MM.1S (cell line): ENCODE results near the gene SDC3.

Source experiments
- DNase-seq: peaks from one replicate; pipeline ENCODE4 v3.0.0-alpha.2; 2015
- H2AFZ ChIP-seq: fragments of 300-600 bp; sonication (generic); 2 replicates; pipeline ENCODE4 v1.6.0; 2016; ENCODE audit warnings: antibody characterized with exemption, low read length
- H3F3A ChIP-seq: fragments of 300-600 bp; sonication (generic); 2 replicates; pipeline ENCODE4 v1.6.1; 2016; ENCODE audit warnings: mild to moderate bottlenecking, antibody characterized with exemption, low read length, moderate library complexity, mixed read lengths; ENCODE audit not compliant: insufficient read depth
- H3K27ac ChIP-seq: fragments of 300-600 bp; sonication (generic); 2 replicates; pipeline ENCODE4 v1.5.1; 2016; ENCODE audit warnings: mild to moderate bottlenecking, low read length
- H3K27me3 ChIP-seq: fragments of 300-600 bp; sonication (generic); replicated peaks from 2 replicates; pipeline ENCODE4 v1.6.0; 2016; ENCODE audit warnings: low read length; ENCODE audit not compliant: insufficient read depth
- H3K36me3 ChIP-seq: fragments of 300-600 bp; sonication (generic); replicated peaks from 2 replicates; pipeline ENCODE4 v1.6.1; 2016; ENCODE audit warnings: mild to moderate bottlenecking, low read length, mixed read lengths; ENCODE audit not compliant: insufficient read depth
- H3K4me1 ChIP-seq: fragments of 300-600 bp; sonication (generic); 2 replicates; pipeline ENCODE4 v1.6.1; 2016; ENCODE audit warnings: low read length, mixed read lengths
- H3K4me2 ChIP-seq: fragments of 300-600 bp; sonication (generic); 2 replicates; pipeline ENCODE4 v1.6.0; 2016; ENCODE audit warnings: low read depth, low read length
- H3K4me3 ChIP-seq: fragments of 300-600 bp; sonication (generic); 2 replicates; pipeline ENCODE4 v1.5.1; 2016; ENCODE audit warnings: low read length, mixed read lengths
- H3K79me2 ChIP-seq: fragments of 300-600 bp; sonication (generic); 2 replicates; pipeline ENCODE4 v1.6.1; 2016; ENCODE audit warnings: mixed run types, low read length, mixed read lengths
- H3K9ac ChIP-seq: fragments of 300-600 bp; sonication (generic); 2 replicates; pipeline ENCODE4 v1.6.1; 2016; ENCODE audit warnings: low read length, mixed read lengths
- H3K9me2 ChIP-seq: fragments of 300-600 bp; sonication (generic); replicated peaks from 2 replicates; pipeline ENCODE4 v1.6.1; 2016; ENCODE audit warnings: mild to moderate bottlenecking, low read length, mixed read lengths; ENCODE audit not compliant: insufficient read depth
- H3K9me3 ChIP-seq: fragments of 300-600 bp; sonication (generic); replicated peaks from 2 replicates; pipeline ENCODE4 v1.6.1; 2016; ENCODE audit warnings: mild to moderate bottlenecking, low read length, mixed read lengths; ENCODE audit not compliant: insufficient read depth
- H4K20me1 ChIP-seq: fragments of 300-600 bp; sonication (generic); 2 replicates; pipeline ENCODE4 v1.6.1; 2016; ENCODE audit warnings: mild to moderate bottlenecking, low read length, moderate library complexity, mixed read lengths; ENCODE audit not compliant: insufficient read depth
- EZH2 ChIP-seq: fragments of 300-600 bp; sonication (generic); optimal IDR thresholded peaks from 2 replicates; pipeline ENCODE3; 2017; ENCODE audit warnings: low read depth, mild to moderate bottlenecking, antibody characterized with exemption, low read length, mixed read lengths
- EZH2phosphoT487 ChIP-seq: fragments of 300-600 bp; sonication (generic); IDR thresholded peaks from 2 replicates; pipeline ENCODE4 v1.6.1; 2018; ENCODE audit warnings: antibody characterized with exemption, low read length
- TF ChIP-seq, protein P1 (sequence below): fragments of 300-600 bp; sonication (generic); IDR thresholded peaks from 2 replicates; pipeline ENCODE4 v1.5.1; 2016; ENCODE audit warnings: antibody characterized with exemption, low read length, mixed read lengths

SDC3 gene

DNA sequence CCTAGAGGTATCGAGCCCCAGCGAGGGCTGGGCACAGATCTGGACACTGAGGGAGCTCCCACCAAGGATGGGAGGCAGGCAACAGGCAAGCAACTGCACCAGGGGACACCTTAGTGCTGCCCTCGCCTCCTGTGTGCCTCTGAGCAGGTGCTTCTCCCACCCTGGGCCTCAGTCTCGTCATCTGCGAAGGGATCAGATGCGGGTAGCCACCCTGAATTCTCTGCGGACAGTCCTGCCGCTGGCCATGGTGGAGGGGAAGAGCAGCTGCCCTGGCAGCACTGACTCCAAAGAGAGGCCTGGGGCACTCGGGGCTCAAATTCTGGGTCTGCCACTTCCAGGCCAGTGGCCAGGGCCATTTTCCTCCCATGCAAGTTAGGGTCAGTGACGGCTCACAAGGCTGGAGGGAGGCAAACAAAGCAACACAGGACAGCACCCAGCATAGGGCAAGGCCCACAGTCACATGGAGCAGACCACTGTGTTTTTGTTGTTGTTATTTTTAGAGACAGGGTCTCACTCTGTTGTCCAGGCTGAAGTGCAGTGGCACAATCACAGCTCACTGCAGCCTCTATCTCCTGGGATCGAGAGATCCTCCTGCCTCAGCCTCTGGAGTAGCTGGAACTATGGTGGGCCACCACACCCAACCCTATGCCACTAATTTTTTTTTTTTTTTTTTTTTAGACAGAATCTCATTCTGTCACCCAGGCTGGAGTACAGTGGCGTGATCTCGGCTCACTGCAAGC, 7.1 kb upstream of the SDC3 start:
- Histone ChIP-seq H3K4me2 (no peak overlapping the region), H3K4me1 (no peaks in the 10 kb centered on the region; the same call in 1 of the 2 replicates), H3K79me2 (no peaks in the 10 kb centered on the region), H3K27me3 (peaks cover 4% of the 10 kb centered on the region; the same call in 1 of the 2 replicates), H4K20me1 (no peaks in the 10 kb centered on the region), H3K27ac (no peak overlapping the region), H2AFZ (no peak overlapping the region), H3K9me3 (no peaks in the 10 kb centered on the region), H3F3A (no peaks in the 10 kb centered on the region), H3K36me3 (no peaks in the 10 kb centered on the region), H3K4me3 (no peak overlapping the region), H3K9me2 (no peaks in the 10 kb centered on the region), H3K9ac (no peak overlapping the region)
- no peak for DNase-seq
- TF ChIP-seq EZH2phosphoT487, result no peak
- TF ChIP-seq EZH2, result no peak
- TF ChIP-seq, protein P1, sequence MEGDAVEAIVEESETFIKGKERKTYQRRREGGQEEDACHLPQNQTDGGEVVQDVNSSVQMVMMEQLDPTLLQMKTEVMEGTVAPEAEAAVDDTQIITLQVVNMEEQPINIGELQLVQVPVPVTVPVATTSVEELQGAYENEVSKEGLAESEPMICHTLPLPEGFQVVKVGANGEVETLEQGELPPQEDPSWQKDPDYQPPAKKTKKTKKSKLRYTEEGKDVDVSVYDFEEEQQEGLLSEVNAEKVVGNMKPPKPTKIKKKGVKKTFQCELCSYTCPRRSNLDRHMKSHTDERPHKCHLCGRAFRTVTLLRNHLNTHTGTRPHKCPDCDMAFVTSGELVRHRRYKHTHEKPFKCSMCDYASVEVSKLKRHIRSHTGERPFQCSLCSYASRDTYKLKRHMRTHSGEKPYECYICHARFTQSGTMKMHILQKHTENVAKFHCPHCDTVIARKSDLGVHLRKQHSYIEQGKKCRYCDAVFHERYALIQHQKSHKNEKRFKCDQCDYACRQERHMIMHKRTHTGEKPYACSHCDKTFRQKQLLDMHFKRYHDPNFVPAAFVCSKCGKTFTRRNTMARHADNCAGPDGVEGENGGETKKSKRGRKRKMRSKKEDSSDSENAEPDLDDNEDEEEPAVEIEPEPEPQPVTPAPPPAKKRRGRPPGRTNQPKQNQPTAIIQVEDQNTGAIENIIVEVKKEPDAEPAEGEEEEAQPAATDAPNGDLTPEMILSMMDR, result no peak

DNA sequence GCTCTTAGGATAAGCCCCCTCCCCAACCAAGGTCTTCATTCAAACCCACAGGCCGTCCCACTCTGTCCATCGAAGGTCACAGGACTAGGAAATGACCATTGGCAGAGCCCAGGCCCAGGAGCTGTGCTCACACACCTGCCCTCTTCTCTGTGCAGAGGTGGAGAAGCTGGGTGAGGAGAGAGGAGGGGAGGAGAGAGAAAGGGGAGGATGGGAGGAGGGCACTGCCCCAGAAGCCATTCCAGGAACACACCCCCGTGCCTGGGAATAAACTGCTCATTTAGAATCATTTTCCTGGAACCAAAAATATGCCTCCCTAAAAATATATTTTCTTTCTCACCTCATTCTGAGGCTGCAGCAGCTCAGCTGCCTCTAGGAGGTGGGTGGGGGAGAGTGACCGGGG, 6.4 kb upstream of the SDC3 start:
- Histone ChIP-seq H3K4me1 (no peaks in the 10 kb centered on the region; the same call in 1 of the 2 replicates), H3K9me2 (no peaks in the 10 kb centered on the region), H3F3A (no peaks in the 10 kb centered on the region), H3K36me3 (no peaks in the 10 kb centered on the region), H4K20me1 (no peaks in the 10 kb centered on the region), H2AFZ (no peak overlapping the region), H3K27me3 (peaks cover 9% of the 10 kb centered on the region; the same call in 1 of the 2 replicates), H3K4me2 (no peak overlapping the region), H3K27ac (no peak overlapping the region), H3K9ac (no peak overlapping the region), H3K79me2 (no peaks in the 10 kb centered on the region), H3K9me3 (no peaks in the 10 kb centered on the region), H3K4me3 (no peak overlapping the region)
- DNase-seq, result no peak
- TF ChIP-seq, protein P1, result no peak
- TF ChIP-seq EZH2phosphoT487 (no peak), EZH2 (no peak)

DNA sequence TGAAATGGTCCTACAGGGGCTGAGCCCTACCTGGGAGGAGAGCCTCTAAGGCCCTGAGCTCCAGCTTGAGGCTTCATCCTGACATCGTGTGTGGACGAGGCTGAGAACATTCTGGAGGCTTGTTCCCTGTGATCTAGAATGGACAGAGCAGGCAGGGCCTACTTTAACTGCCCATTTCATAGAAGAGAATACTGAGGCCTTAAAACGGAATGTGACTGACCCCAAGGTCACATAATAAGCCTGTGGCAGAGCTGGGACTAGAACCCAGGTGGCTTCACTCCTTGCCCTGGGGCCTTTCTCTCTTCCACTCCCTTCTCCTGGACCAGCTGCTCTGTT, 6.0 kb upstream of the SDC3 start:
- no peak overlapping the region for H3K4me3 ChIP-seq
- no peak overlapping the region for H3K4me2 ChIP-seq
- no peaks in the 10 kb centered on the region for H3F3A ChIP-seq
- H3K9me3 ChIP-seq, result no peaks in the 10 kb centered on the region
- no peaks in the 10 kb centered on the region for H3K79me2 ChIP-seq
- no peaks in the 10 kb centered on the region for H3K9me2 ChIP-seq
- no peak for TF ChIP-seq EZH2phosphoT487
- TF ChIP-seq, protein P1, result no peak
- no peak for TF ChIP-seq EZH2
- H3K36me3 ChIP-seq, result no peaks in the 10 kb centered on the region
- no peaks in the 10 kb centered on the region for H4K20me1 ChIP-seq
- no peak overlapping the region for H3K27ac ChIP-seq
- no peak overlapping the region for H2AFZ ChIP-seq
- peaks cover 13% of the 10 kb centered on the region; the same call in 1 of the 2 replicates for H3K27me3 ChIP-seq
- H3K4me1 ChIP-seq, result no peaks in the 10 kb centered on the region; the same call in 1 of the 2 replicates
- no peak overlapping the region for H3K9ac ChIP-seq
- no peak for DNase-seq
